Sigmoid colon (tissue), 7 donors: ENCODE data around the gene CACNG4. TPM values are rescaled to one million over a fixed set of nuclear protein-coding genes. Genes with fewer than 3 reads are reported as not detected.
"Not testable (repeated sequence)": the region's sequence is repeated elsewhere in the genome, so short reads cannot be mapped to it uniquely, and the experiment has no call there.

Source experiments
- DNase-seq: peaks from one replicate; pipeline ENCODE4 v3.0.0-alpha.2; 2019
- H3K27ac ChIP-seq, 4 donors: fragments of 200-600 bp; sonication (generic); one replicate each; pipeline ENCODE4 v1.5.1; 2016 to 2019; ENCODE audit warnings: mild to moderate bottlenecking in 1 of 4
- H3K27me3 ChIP-seq, 3 donors: fragments of 200-600 bp; sonication (generic); one replicate each; pipeline ENCODE4 v1.5.1; 2019; ENCODE audit warnings: mild to moderate bottlenecking in 1 of 3
- H3K36me3 ChIP-seq, 4 donors: fragments of 200-600 bp; sonication (generic); one replicate each; pipeline ENCODE4 v1.5.1; 2016 to 2019
- H3K4me1 ChIP-seq, 4 donors: fragments of 200-600 bp; sonication (generic); one replicate each; pipeline ENCODE4 v1.5.1; 2017 to 2019
- H3K4me3 ChIP-seq, 4 donors: fragments of 200-600 bp; sonication (generic); one replicate each; pipeline ENCODE4 v1.5.1; 2017 to 2019; ENCODE audit warnings: mild to moderate bottlenecking in 2 of 4, moderate library complexity in 1 of 4
- H3K9me3 ChIP-seq, 4 donors: fragments of 200-600 bp in 3 of 4; sonication (generic) in 3 of 4; one replicate each; pipeline versions ENCODE4 v1.5.1 to v1.6.1; 2013 to 2019
- EP300 ChIP-seq, 4 donors: sonication (generic); formaldehyde crosslinking; IDR thresholded peaks; one replicate each; pipeline ENCODE4 v1.6.1; 2017; ENCODE audit warnings: antibody characterized with exemption in 4 of 4
- POLR2A ChIP-seq, 2 donors: fragments of 450-650 bp; IDR thresholded peaks; one replicate each; pipeline ENCODE4 v1.6.1; 2016; ENCODE audit warnings: antibody characterized with exemption in 2 of 2, mild to moderate bottlenecking in 2 of 2, moderate library complexity in 2 of 2
- POLR2AphosphoS5 ChIP-seq, 4 donors: sonication (generic); formaldehyde crosslinking; IDR thresholded peaks; one replicate each; pipeline ENCODE4 v1.6.1; 2017; ENCODE audit warnings: antibody characterized with exemption in 4 of 4
- WGBS, 2 donors: extraction: QIAGEN DNeasy Blood & Tissue Kit; methylation state at CpG; one replicate each; pipeline ENCODE4 v1.1.7; 2013; 5-methylcytosine and 5-hydroxymethylcytosine counted together
- intact Hi-C: fragments of 100-400 bp; cut with DNase I; formaldehyde crosslinking; loops from one replicate; pipeline ENCODE4 v1.15.1; 2023
- polyA plus RNA-seq, 3 donors: library from polyadenylated mRNA; stranded (reverse); fragments of 200-250 nt; gene quantifications; one replicate each; pipeline ENCODE4 v1.2.3, GENCODE V29; 2013
- total RNA-seq, 4 donors: library from RNA; depleted of rRNA; stranded (reverse); fragments of >200 nt; gene quantifications; one replicate each; pipeline ENCODE4 v1.1.0, GENCODE V29; 2016
- TF ChIP-seq, protein P1 (sequence below), 4 experiments: fragments of 450-650 bp in 3 of 4; fragments of 200-600 bp in 1 of 4; IDR thresholded peaks; one replicate each; pipeline ENCODE4 v1.5.1; 2016 to 2019; ENCODE audit warnings: antibody characterized with exemption in 4 of 4, mild to moderate bottlenecking in 3 of 4, moderate library complexity in 2 of 4
- donor health status: healthy with polysubstance abuse.
- donor health status: Bipolar disorder and iron deficiency.
- donor health status: healthy.

CACNG4 gene
- total and polyA plus RNA-seq, 7 donors, result under 0.01 to 0.83 (median 0.29) TPM; not detected in 1

GRCh38 chr17:66970797-66971196 is 6.3 kb downstream of the CACNG4 start:
- intact Hi-C loops, result no loop called here
- no peak for DNase-seq

DNA sequence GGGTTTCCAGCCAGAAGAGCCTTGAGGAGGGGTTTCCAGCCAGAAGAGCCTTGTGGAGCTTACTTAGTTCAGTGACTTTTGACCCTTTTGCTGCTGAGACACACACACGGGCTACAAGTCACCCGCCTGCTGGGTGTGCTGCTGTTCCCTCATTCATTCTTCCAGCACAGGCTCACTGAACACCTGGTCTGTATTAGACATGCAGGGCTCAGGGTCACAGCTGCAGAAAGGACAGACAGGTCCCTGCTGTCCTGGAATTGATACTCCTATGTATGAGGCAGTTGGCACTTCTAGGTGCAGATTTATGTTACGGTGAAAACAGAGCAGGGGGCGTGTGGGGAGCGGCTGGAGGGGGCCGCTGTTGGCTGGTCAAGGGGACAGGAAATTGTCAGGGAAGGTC is 6.8 kb downstream of the CACNG4 start:
- intact Hi-C loops, result no loop called here

More at GRCh38 chr17:66970797-66971196, 6.3 kb downstream of the CACNG4 start:
- Histone ChIP-seq H3K4me3 (no peak overlapping the region), H3K36me3 (no peaks in the 10 kb centered on the region), H3K4me1 (peaks cover 0 to 8% (median 6%) of the 10 kb centered on the region in 4 donors), H3K27ac (no peak overlapping the region), H3K27me3 (peaks cover 10 to 45% (median 37%) of the 10 kb centered on the region in 3 donors), H3K9me3 (no peaks in the 10 kb centered on the region)
- 83 to 84% methylated on average over 6 of the region's 6 CpGs for WGBS, 2 donors
- TF ChIP-seq POLR2A (IDR thresholded peaks at IDR 0.05), result no peak

DNA sequence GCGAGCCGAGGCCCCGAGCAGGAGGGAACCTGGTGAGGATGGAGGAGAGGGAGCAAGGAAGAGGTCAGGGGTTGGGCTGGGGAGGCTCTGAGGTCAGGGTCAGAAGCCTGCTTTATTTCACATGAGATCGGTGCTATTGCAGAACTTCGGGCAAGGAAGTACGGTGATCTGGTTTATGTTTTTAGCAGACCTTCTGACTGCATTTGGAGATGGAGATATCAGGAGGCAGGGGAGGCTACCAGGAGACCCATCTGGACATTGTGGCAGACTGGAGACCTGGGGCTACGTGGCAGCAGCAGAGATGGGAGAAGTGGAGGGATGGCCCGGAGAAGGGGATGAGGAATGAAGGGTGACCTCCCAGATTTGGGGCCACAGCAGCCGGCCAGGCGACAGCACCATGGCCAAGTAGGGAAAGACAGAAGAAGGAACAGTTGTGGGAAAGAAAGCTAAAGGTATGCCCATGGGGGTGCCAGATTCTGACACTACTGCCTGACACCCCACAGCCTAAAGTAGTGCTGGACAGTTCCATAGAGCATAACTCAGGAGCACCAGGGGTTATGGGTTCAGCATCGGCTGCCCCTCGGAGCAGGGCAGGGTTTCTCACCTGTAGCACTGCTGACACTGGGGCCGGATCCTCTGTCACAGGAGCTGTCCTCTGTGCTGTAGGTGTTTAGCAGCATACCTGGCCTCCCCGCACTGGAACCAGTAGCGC is 7.4 kb downstream of the CACNG4 start:
- 86 to 87% methylated on average over 15 of the region's 15 CpGs for WGBS, 2 donors
- DNase-seq, result no peak
- no peak for TF ChIP-seq POLR2AphosphoS5 (IDR thresholded peaks at IDR 0.05)
- no peak for TF ChIP-seq EP300 (IDR thresholded peaks at IDR 0.05)
- TF ChIP-seq, protein P1, sequence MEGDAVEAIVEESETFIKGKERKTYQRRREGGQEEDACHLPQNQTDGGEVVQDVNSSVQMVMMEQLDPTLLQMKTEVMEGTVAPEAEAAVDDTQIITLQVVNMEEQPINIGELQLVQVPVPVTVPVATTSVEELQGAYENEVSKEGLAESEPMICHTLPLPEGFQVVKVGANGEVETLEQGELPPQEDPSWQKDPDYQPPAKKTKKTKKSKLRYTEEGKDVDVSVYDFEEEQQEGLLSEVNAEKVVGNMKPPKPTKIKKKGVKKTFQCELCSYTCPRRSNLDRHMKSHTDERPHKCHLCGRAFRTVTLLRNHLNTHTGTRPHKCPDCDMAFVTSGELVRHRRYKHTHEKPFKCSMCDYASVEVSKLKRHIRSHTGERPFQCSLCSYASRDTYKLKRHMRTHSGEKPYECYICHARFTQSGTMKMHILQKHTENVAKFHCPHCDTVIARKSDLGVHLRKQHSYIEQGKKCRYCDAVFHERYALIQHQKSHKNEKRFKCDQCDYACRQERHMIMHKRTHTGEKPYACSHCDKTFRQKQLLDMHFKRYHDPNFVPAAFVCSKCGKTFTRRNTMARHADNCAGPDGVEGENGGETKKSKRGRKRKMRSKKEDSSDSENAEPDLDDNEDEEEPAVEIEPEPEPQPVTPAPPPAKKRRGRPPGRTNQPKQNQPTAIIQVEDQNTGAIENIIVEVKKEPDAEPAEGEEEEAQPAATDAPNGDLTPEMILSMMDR (IDR thresholded peaks at IDR 0.05), result no peak
- TF ChIP-seq POLR2A (IDR thresholded peaks at IDR 0.05), result no peak
- Histone ChIP-seq H3K4me1 (peaks cover 0 to 4% (median 2%) of the 10 kb centered on the region in 4 donors), H3K27me3 (peaks cover 2 to 35% (median 26%) of the 10 kb centered on the region in 3 donors), H3K4me3 (no peak overlapping the region), H3K36me3 (no peaks in the 10 kb centered on the region), H3K27ac (no peak overlapping the region), H3K9me3 (no peaks in the 10 kb centered on the region)
- intact Hi-C loops, result no loop called here

More for the DNA sequence above, 6.8 kb downstream of the CACNG4 start:
- Histone ChIP-seq H3K4me3 (no peak overlapping the region), H3K36me3 (no peaks in the 10 kb centered on the region), H3K27ac (no peak overlapping the region), H3K27me3 (peaks cover 6 to 41% (median 32%) of the 10 kb centered on the region in 3 donors), H3K4me1 (peaks cover 0 to 4% (median 1%) of the 10 kb centered on the region in 4 donors), H3K9me3 (no peaks in the 10 kb centered on the region)
- WGBS, 2 donors, result 72 to 83% methylated on average over 6 of the region's 6 CpGs
- no peak for DNase-seq
- TF ChIP-seq, protein P1 (IDR thresholded peaks at IDR 0.05), result no peak
- TF ChIP-seq EP300 (IDR thresholded peaks at IDR 0.05), result no peak
- TF ChIP-seq POLR2AphosphoS5 (IDR thresholded peaks at IDR 0.05), result no peak
- TF ChIP-seq POLR2A (IDR thresholded peaks at IDR 0.05), result no peak

DNA sequence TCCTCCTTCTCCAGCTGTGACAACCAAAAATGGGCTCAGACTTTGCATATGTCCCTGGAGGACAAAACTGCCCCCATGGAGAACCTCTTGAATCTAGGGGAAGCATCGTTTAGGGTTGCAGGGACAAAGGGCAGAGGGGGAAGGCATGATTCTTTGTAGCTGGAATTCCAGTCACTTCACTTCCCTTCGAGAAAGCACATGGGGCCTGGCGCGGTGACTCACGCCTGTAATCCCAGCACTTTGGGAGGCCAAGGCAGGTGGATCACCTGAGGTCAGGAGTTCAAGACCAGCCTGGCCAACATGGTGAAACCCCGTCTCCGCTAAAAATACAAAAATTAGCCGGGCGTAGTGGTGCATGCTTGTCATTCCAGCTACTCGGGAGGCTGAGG is 7.9 kb downstream of the CACNG4 start:
- intact Hi-C loops, H3K4me1 ChIP-seq, H3K27ac ChIP-seq, H3K4me3 ChIP-seq, H3K9me3 ChIP-seq, H3K36me3 ChIP-seq, DNase-seq: not testable (repeated sequence)
- H3K27me3 ChIP-seq, result peaks cover 0 to 30% (median 20%) of the 10 kb centered on the region in 3 donors
- 83 to 84% methylated on average over 10 of the region's 10 CpGs for WGBS, 2 donors

DNA sequence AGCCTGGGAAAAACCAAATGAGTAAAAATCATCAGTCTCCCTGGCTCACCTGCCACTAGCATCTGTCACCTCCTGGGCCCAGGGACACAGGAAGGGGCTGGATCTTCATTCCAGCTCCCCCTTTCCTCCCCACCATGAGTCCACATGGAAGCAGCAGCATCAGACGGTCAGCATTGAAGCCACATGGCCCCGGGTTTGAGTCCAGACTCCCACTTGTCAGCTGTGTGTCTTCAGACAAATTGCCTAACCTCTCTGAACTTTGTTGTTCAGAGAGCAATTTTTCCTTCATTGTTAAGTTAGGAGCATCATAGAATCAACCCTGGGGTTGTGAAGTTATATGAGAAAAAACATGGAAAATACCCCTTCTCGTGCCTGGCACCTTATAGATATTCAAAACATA is 10.7 kb downstream of the CACNG4 start:
- TF ChIP-seq, protein P1 (IDR thresholded peaks at IDR 0.05), result no peak
- H3K27ac ChIP-seq, result no peak overlapping the region
- H3K4me1 ChIP-seq, result peaks cover 0 to 13% (median 5%) of the 10 kb centered on the region in 4 donors
- no peak overlapping the region for H3K4me3 ChIP-seq
- no peaks in the 10 kb centered on the region for H3K9me3 ChIP-seq
- intact Hi-C loops, result no loop called here
- peaks cover 0 to 8% (median 0%) of the 10 kb centered on the region in 3 donors for H3K27me3 ChIP-seq
- no peaks in the 10 kb centered on the region for H3K36me3 ChIP-seq
- no peak for DNase-seq
- 81 to 89% methylated on average over 3 of the region's 3 CpGs for WGBS, 2 donors
